Mucosa of stomach (tissue), 1 donor: Measurements from ENCODE around the gene ZNF440.
"Not testable (repeated sequence)": the region's sequence is repeated elsewhere in the genome, so short reads cannot be mapped to it uniquely, and the experiment has no call there.

Source experiments
- H3K27me3 ChIP-seq: one replicate; pipeline ENCODE4 v1.7.0; 2013; ENCODE audit warnings: mild to moderate bottlenecking, low read length; ENCODE audit not compliant: control insufficient read depth, insufficient read depth
- H3K36me3 ChIP-seq: one replicate; pipeline ENCODE4 v1.7.0; 2013; ENCODE audit warnings: low read length; ENCODE audit not compliant: control insufficient read depth, insufficient read depth
- H3K4me1 ChIP-seq: one replicate; pipeline ENCODE4 v1.7.0; 2013; ENCODE audit warnings: mild to moderate bottlenecking, low read length; ENCODE audit not compliant: control insufficient read depth, insufficient read depth
- H3K4me3 ChIP-seq: one replicate; pipeline ENCODE4 v1.7.0; 2013; ENCODE audit warnings: low read length
- H3K9ac ChIP-seq: one replicate; pipeline ENCODE4 v1.7.0; 2013; ENCODE audit warnings: mild to moderate bottlenecking, low read length, moderate library complexity
- H3K9me3 ChIP-seq: one replicate; pipeline ENCODE4 v1.7.0; 2013; ENCODE audit warnings: mild to moderate bottlenecking, low read length, moderate library complexity; ENCODE audit not compliant: control insufficient read depth
- donor health status: Pancreatic carcinoma.

Gene ZNF440

DNA sequence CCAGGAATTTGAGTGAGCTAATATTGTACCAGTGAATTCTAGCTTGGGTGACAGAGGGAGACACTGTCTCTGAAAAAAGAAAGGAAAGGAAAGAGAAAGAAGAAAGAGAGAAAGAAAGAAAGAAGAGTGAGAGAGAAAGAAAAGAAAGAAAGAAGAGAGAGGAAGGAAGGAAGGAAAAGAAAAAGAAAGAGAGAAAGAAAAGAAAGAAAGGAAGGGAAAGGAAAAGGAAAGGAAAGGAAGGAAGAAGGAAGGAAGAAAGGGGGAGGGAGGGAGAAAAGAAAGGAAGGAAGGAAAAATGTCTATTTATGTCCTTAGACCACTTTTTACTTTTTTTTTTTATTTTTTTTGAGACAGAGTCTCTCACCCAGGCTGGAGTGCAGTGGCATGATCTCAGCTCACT lies 21.1 kb upstream of the ZNF440 start:
- no peaks in the 10 kb centered on the region for H3K27me3 ChIP-seq
- H3K9me3 ChIP-seq: no peaks in the 10 kb centered on the region
- no peak overlapping the region for H3K9ac ChIP-seq
- peaks cover 4% of the 10 kb centered on the region for H3K4me1 ChIP-seq
- no peaks in the 10 kb centered on the region for H3K36me3 ChIP-seq
- H3K4me3 ChIP-seq: no peak overlapping the region

DNA sequence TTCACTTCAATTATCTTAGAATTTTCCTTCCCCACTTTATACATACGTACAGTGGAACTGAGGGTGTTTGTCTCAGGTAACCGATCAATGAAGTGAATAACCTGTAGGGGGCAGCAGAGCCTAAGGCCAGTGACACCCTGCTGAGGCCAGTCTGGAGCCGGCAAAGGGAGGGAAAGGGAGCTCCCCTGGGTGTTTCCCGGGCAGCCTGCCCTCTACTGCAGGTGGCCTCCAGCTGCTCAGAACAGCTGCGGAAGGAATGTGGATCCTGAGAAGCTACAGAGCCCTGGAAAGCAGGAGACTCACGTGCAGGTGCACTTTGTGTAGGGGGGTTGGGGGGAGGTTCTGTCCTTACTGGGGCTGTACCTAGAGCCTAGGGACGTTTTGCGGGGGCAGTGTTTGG lies 16.6 kb upstream of the ZNF440 start:
- Histone ChIP-seq H3K9me3 (no peaks in the 10 kb centered on the region), H3K27me3 (no peaks in the 10 kb centered on the region), H3K9ac (no peak overlapping the region), H3K4me1 (peaks cover 8% of the 10 kb centered on the region), H3K36me3 (no peaks in the 10 kb centered on the region), H3K4me3 (no peak overlapping the region)

DNA sequence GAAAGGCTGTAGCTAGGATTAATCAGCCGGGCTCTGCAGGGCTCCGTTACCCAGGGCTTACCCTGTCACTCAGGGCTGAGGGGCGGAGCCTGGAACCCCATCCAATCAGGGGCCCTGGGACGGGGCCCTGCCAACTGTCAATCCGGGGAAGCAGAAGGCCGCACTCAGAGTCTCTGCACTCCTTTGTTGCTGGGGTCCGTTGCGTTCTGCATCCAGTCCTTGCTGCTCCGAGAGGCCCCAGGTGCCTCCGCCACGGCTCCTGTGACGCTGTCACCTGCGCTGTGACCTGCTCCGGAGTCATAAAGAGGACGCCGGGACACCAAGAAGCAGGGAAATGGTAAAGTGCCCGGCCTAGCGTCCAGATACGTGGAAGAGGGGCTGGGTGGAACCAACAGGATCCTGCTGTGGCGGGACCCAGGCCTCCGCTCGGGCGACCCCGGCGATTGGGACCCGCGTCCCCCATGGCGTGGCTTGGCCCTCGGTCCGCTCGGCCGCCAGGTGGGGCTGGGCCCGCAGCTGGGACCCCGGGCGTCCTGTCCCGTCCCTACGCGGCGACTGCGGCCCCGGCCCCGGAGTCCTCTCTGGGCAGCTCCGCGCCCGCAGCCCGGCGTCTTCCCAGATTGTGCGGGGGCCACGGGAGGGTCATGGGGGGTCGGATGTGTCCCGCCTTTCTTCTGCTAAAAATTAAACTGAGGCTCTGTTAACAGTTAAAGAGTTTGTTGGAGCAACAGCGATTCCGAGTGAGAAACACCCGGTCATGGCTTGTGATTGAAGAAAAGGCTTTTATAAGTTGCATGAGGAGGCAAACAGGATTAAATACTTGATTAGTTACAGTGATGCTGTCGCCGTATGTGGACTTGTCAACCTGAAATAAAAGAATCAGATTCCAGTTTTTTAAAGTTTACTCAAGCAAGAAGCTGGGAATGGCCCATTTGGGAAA lies 15.4 kb upstream of the ZNF440 start, which contains the start of gene ZNF491:
Gene ZNF491 (plus strand): TSS at position 133 of the 940 bp plus-strand sequence. CDS start 7,431 bp downstream, outside the sequence.
- Histone ChIP-seq H3K4me3 (peak within 1 kb of the TSS; percentile 72), H3K36me3 (no peaks in the 10 kb centered on the region), H3K27me3 (no peaks in the 10 kb centered on the region), H3K4me1 (peaks cover 8% of the 10 kb centered on the region), H3K9ac (peak within 1 kb of the TSS; percentile 73), H3K9me3 (no peaks in the 10 kb centered on the region)

DNA sequence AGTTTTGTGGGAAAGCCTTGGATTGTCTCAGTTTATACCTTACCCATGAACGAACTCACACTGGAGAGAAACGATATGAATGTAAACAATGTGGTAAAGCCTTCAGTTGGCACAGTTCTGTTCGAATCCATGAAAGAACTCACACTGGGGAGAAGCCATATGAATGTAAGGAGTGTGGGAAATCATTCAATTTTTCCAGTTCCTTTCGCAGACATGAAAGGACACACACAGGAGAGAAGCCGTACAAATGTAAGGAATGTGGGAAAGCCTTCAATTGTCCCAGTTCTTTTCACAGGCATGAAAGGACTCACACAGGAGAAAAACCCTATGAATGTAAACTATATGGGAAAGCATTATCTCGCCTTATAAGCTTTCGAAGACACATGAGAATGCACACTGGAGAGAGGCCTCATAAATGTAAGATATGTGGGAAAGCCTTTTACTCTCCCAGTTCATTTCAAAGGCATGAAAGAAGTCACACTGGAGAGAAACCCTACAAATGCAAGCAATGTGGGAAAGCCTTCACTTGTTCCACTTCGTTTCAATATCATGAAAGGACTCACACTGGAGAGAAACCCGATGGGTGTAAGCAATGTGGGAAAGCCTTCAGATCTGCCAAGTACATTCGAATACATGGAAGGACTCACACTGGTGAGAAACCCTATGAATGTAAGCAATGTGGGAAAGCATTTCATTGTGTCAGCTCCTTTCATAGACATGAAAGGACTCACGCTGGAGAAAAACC lies 7.5 kb upstream of the ZNF440 start:
- no peaks in the 10 kb centered on the region for H3K27me3 ChIP-seq

DNA sequence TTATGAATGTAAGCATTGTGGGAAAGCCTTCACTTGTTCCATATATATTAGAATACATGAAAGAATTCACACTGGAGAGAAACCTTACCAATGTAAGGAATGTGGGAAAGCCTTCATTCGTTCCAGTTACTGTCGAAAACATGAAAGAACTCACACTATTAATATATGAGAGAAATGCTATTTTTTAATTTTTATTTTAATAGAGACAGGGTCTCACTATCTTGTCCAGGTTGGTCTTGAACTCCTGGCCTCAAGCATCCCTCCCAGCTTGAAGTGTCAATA lies 7.0 kb upstream of the ZNF440 start:
- Histone ChIP-seq H3K4me1 (no peaks in the 10 kb centered on the region), H3K27me3 (no peaks in the 10 kb centered on the region), H3K36me3 (no peaks in the 10 kb centered on the region), H3K9me3 (peaks cover 9% of the 10 kb centered on the region), H3K4me3 (no peak overlapping the region), H3K9ac (no peak overlapping the region)

More for the DNA sequence above, 7.5 kb upstream of the ZNF440 start:
- no peaks in the 10 kb centered on the region for H3K36me3 ChIP-seq
- peaks cover 9% of the 10 kb centered on the region for H3K9me3 ChIP-seq
- H3K4me3 ChIP-seq: no peak overlapping the region
- no peaks in the 10 kb centered on the region for H3K4me1 ChIP-seq
- H3K9ac ChIP-seq: no peak overlapping the region

DNA sequence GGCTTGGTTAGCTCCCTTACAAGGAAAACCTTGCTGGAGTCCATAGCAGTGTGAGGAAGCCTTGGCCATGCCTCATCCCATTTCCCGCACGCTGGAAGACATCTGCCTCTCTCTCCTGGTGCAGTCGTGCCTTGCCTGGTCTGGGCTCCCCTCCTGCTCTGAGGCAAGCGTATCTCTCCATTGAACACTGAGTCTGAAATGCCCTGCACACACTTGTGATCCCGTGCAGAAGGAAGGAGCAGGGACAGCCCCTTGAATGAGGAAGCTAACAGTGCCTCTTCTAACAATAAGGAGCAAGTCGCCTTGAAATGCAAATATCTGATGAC lies 407 bp upstream of the ZNF440 start:
- Histone ChIP-seq H3K4me1 (peaks cover 5% of the 10 kb centered on the region), H3K36me3 (no peaks in the 10 kb centered on the region), H3K27me3 (no peaks in the 10 kb centered on the region), H3K4me3 (peak overlapping the region; percentile 72), H3K9ac (peak overlapping the region; percentile 91), H3K9me3 (no peaks in the 10 kb centered on the region)

DNA sequence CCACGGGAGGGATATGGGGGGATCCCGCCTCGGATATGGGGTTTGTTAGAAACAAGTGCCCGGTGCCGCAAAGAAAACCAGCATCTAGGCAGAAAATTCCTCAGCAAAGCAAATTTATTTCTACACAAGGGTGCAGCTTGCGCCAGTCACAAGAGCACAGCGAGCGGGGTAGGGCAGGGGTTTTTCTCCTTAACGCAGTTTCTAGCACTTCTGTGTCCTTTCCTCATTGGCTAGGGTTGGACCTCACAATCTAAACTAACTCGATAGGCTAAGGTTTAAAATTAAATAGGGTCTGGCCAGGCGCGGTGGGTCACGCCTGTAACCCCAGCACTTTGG lies 595 bp downstream of the ZNF440 start:
- Histone ChIP-seq H3K9ac (peak overlapping the region; percentile 91), H3K27me3 (no peaks in the 10 kb centered on the region), H3K36me3 (no peaks in the 10 kb centered on the region), H3K9me3 (no peaks in the 10 kb centered on the region), H3K4me3 (peak overlapping the region; percentile 72), H3K4me1 (peaks cover 5% of the 10 kb centered on the region)

DNA sequence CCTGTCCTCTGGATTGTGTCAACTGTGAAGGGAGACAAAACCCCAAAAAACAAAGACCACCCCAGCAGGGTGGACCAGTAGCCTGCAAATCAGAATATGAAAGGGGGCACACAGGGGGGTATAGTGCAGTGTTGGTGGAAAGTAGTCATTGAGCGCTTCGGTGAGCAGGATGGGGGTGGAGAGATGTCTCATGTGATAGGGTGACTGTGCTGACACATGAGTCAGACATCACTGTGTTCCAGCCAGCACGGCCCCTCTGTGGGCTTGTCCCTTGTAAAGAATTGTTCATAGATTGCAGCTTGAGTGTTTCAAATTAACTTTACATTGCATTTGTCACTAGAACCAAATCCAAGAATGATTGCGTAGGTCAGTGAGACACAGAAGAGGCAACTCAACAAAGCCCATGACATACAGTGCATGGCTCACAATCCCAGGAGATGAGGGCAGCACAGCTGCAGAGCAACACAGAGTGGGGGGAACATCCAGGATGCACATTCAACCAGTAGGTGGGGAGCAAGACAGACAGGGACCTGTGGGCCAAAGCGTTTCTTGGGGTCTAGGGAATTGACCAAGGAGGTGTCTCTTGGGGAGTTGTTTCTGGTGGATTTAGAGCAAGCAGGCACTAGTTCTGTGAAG lies 7.5 kb downstream of the ZNF440 start:
- Histone ChIP-seq H3K36me3 (no peaks in the 10 kb centered on the region), H3K9me3 (no peaks in the 10 kb centered on the region), H3K27me3 (no peaks in the 10 kb centered on the region), H3K4me3 (no peak overlapping the region), H3K9ac (no peak overlapping the region), H3K4me1 (no peaks in the 10 kb centered on the region)

DNA sequence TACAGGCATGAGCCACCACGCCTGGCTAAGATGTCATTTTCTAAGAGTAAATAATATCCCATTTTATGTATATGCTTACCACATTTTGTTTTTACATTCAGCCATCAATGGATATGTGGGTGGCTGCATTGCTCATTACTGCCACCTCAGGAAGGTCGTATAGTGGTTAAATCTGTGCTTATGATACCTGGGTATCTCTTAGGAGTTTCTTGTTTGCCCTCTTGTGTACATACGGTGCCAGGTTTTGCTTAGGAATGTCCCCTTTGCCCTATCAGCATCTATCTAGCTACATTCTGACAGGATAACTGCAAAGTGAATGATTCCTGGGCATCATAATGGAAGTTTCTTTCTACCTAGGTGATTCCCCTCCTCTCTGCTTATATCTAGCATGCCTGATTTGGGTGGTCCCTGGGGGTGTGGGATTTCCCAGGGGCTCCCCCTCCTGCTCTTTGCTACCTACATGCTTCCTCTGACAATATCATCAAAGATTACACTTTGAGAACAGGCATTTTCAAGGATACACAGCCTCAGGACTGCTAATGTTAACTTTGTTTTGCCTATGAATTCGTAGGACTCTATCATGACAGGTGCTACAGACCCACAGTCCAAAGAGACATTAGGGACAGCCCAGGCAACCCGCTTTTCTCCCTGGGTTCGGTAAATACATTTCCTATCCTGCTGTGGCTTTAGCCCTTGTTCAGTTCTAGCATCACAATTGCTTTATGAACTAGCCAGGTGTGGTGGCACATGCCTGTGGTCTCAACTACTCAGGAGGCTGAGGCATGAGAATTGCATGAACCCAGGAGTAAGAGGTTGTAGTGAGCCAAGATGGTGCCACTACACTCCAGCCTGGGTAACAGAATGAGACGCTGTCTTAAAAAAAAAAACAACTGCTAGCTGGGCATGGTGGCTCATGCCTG lies 15.1 kb downstream of the ZNF440 start:
- Histone ChIP-seq H3K9me3 (peaks cover 12% of the 10 kb centered on the region), H3K36me3 (peaks cover 17% of the 10 kb centered on the region)
- not testable (repeated sequence) for H3K9ac ChIP-seq, H3K4me3 ChIP-seq, H3K4me1 ChIP-seq, H3K27me3 ChIP-seq

DNA sequence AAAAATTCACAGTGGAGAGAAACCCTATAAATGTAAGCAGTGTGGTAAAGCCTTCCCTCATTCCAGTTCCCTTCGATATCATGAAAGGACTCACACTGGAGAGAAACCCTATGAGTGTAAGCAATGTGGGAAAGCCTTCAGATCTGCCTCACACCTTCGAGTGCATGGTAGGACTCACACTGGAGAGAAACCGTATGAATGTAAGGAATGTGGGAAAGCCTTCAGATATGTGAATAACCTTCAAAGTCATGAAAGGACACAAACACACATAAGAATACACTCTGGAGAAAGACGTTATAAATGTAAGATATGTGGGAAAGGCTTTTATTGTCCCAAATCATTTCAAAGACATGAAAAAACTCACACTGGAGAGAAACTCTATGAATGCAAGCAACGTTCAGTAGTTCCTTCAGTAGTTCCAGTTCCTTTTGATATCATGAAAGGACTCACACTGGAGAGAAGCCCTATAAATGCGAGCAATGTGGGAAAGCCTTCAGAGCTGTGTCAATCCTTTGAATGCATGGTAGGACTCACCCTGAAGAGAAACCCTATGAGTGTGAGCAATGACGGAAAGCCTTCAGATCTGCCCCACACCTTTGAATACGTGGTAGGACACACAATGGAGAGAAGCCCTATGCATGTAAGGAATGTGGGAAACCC lies 18.3 kb downstream of the ZNF440 start:
- no peak overlapping the region for H3K4me3 ChIP-seq
- no peaks in the 10 kb centered on the region for H3K4me1 ChIP-seq
- H3K9me3 ChIP-seq: peaks cover 12% of the 10 kb centered on the region
- peaks cover 17% of the 10 kb centered on the region for H3K36me3 ChIP-seq
- H3K27me3 ChIP-seq: no peaks in the 10 kb centered on the region
- H3K9ac ChIP-seq: no peak overlapping the region

DNA sequence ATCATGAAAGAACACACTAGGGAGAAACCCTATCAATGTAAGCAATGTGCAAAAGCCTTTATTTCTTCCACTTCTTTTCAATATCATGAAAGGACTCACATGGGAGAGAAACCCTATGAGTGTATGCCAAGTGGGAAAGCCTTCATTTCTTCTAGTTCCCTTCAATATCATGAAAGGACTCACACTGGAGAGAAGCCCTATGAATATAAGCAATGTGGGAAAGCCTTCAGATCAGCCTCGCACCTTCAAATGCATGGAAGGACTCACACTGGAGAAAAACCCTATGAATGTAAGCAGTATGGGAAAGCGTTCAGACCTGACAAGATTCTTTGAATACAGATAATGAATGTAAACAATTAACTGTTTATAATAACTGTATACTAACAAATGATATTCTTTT lies 19.5 kb downstream of the ZNF440 start:
- Histone ChIP-seq H3K4me1 (no peaks in the 10 kb centered on the region), H3K4me3 (no peak overlapping the region), H3K9me3 (peaks cover 12% of the 10 kb centered on the region), H3K27me3 (no peaks in the 10 kb centered on the region), H3K9ac (no peak overlapping the region), H3K36me3 (peaks cover 17% of the 10 kb centered on the region)
